ENCODE results near the gene NRL.
A peak's percentile ranks its signal among the peaks of the same experiment; 100 is the strongest.

The NRL gene

GRCh38 chr14:24098927-24099813 is 15.6 kb downstream of the NRL start:
- DNase-seq, result no peak

GRCh38 chr14:24098229-24098926 is 16.4 kb downstream of the NRL start:
- DNase-seq, result no peak

GRCh38 chr14:24096545-24097181 is 18.1 kb downstream of the NRL start:
- no peak for DNase-seq

- peak; percentile 77 for DNase-seq
Observed at GRCh38 chr14:24095271-24096068, 19.3 kb downstream of the NRL start.

- DNase-seq, result peak; percentile 5
Observed at GRCh38 chr14:24094841-24095270, 19.9 kb downstream of the NRL start.

- DNase-seq, result peak; percentile 98
Observed at GRCh38 chr14:24093901-24094840, 20.6 kb downstream of the NRL start, which contains the start of gene PCK2. Gene PCK2, plus strand, starts transcription at chr14:24094311. Its CDS starts 95 bp downstream, at chr14:24094406.

GRCh38 chr14:24093207-24093900 is 21.4 kb downstream of the NRL start:
- no peak for DNase-seq

- no peak for DNase-seq
Observed at GRCh38 chr14:24092505-24093206, 22.1 kb downstream of the NRL start.

- DNase-seq, result no peak
Observed at GRCh38 chr14:24092110-24092504, 22.6 kb downstream of the NRL start.

- DNase-seq, result no peak
Observed at GRCh38 chr14:24089890-24090289, 24.9 kb downstream of the NRL start.

- DNase-seq, result no peak
Observed at GRCh38 chr14:24088095-24088494, 26.7 kb downstream of the NRL start.

- no peak for DNase-seq
Observed at GRCh38 chr14:24087004-24087403, 27.7 kb downstream of the NRL start.

- DNase-seq, result no peak
Observed at GRCh38 chr14:24086193-24086955, 28.4 kb downstream of the NRL start.

- no peak for DNase-seq
Observed at GRCh38 chr14:24085215-24085614, 29.5 kb downstream of the NRL start.

- peak; percentile 12 for DNase-seq
Observed at GRCh38 chr14:24084440-24084839, 30.3 kb downstream of the NRL start.

GRCh38 chr14:24083462-24083861 is 31.3 kb downstream of the NRL start:
- DNase-seq, result no peak

GRCh38 chr14:24082411-24083080 is 32.2 kb downstream of the NRL start:
- no peak for DNase-seq

GRCh38 chr14:24081739-24082211 is 33.0 kb downstream of the NRL start:
- no peak for DNase-seq

Measured in fibroblast of skin of back (primary cell).